22Rv1 (cell line): ENCODE results near the gene TKTL1.

ENCODE experiments used
- CTCF ChIP-seq: fragments of 450-650 bp; IDR thresholded peaks from 2 replicates; pipeline ENCODE4 v1.5.1; 2017; ENCODE audit warnings: mild to moderate bottlenecking
- ZFX ChIP-seq: fragments of 450-650 bp; IDR thresholded peaks from 2 replicates; pipeline ENCODE4 v1.6.1; 2017; ENCODE audit warnings: antibody characterized with exemption, borderline replicate concordance

GRCh38 chrX:154379569-154379951 is 84.0 kb downstream of the TKTL1 start:
- TF ChIP-seq CTCF = no peak
- TF ChIP-seq ZFX = no peak
